Ascending aorta (tissue), 2 donors: ENCODE data around the gene RGMA. TPM values are rescaled to one million over a fixed set of nuclear protein-coding genes. Genes with fewer than 3 reads are reported as not detected.

Experiments
- DNase-seq, 2 donors: peaks; one replicate each; pipeline ENCODE4 v3.0.0-alpha.2; 2019; ENCODE audit warnings: low spot score in 2 of 2
- H3K27ac ChIP-seq, 2 donors: fragments of 200-600 bp; sonication (generic); one replicate each; pipeline ENCODE4 v1.5.1; 2016 to 2017; ENCODE audit warnings: mild to moderate bottlenecking in 1 of 2
- H3K27me3 ChIP-seq: fragments of 200-600 bp; sonication (generic); one replicate; pipeline ENCODE4 v1.5.1; 2017
- H3K36me3 ChIP-seq, 2 donors: fragments of 200-600 bp; sonication (generic); one replicate each; pipeline ENCODE4 v1.5.1; 2016
- H3K4me1 ChIP-seq, 2 donors: fragments of 200-600 bp; sonication (generic); one replicate each; pipeline ENCODE4 v1.5.1; 2016 to 2017; ENCODE audit warnings: mild to moderate bottlenecking in 1 of 2
- H3K4me3 ChIP-seq, 2 donors: fragments of 200-600 bp; sonication (generic); one replicate each; pipeline ENCODE4 v1.5.1; 2016 to 2017; ENCODE audit warnings: mild to moderate bottlenecking in 1 of 2
- H3K9me3 ChIP-seq, 2 donors: fragments of 200-600 bp; sonication (generic); one replicate each; pipeline ENCODE4 v1.5.1; 2016
- CTCF ChIP-seq, 3 experiments: fragments of 200-600 bp in 2 of 3; fragments of 450-650 bp in 1 of 3; sonication (generic) in 2 of 3; IDR thresholded peaks; one replicate each; pipeline ENCODE4 v1.5.1; 2016 to 2019; ENCODE audit warnings: antibody characterized with exemption in 3 of 3, mild to moderate bottlenecking in 1 of 3, moderate library complexity in 1 of 3
- intact Hi-C: fragments of 100-400 bp; cut with DNase I; formaldehyde crosslinking; loops from one replicate; pipeline ENCODE4 v1.15.1; 2023
- total RNA-seq: library from RNA; depleted of rRNA; stranded (reverse); fragments of >200 nt; gene quantifications from one replicate; pipeline ENCODE4 v1.1.0, GENCODE V29; 2016

RGMA gene
- total RNA-seq, 1 donor from 2014 or later: 76.7 TPM

GRCh38 chr15:93121973-93122910 lies 33.2 kb upstream of the RGMA start:
- Histone ChIP-seq H3K9me3 (no peaks in the 10 kb centered on the region), H3K4me3 (no peak overlapping the region), H3K27me3 (no peaks in the 10 kb centered on the region), H3K4me1 (no peaks in the 10 kb centered on the region), H3K36me3 (no peaks in the 10 kb centered on the region), H3K27ac (no peak overlapping the region)
- intact Hi-C loops: no loop called here
- DNase-seq: no peak
- no peak for TF ChIP-seq CTCF (IDR thresholded peaks at IDR 0.05)

GRCh38 chr15:93121107-93121506 lies 32.1 kb upstream of the RGMA start:
- Histone ChIP-seq H3K27me3 (no peaks in the 10 kb centered on the region), H3K27ac (no peak overlapping the region), H3K36me3 (no peaks in the 10 kb centered on the region), H3K4me1 (no peaks in the 10 kb centered on the region), H3K4me3 (no peak overlapping the region), H3K9me3 (no peaks in the 10 kb centered on the region)
- no peak for DNase-seq
- intact Hi-C loops: no loop called here
- TF ChIP-seq CTCF (IDR thresholded peaks at IDR 0.05): no peak

GRCh38 chr15:93118904-93119303 lies 29.9 kb upstream of the RGMA start:
- Histone ChIP-seq H3K27ac (no peak overlapping the region), H3K4me3 (no peak overlapping the region), H3K27me3 (no peaks in the 10 kb centered on the region), H3K9me3 (no peaks in the 10 kb centered on the region), H3K4me1 (no peaks in the 10 kb centered on the region), H3K36me3 (no peaks in the 10 kb centered on the region)
- no peak for TF ChIP-seq CTCF (IDR thresholded peaks at IDR 0.05)
- intact Hi-C loops: no loop called here
- DNase-seq: no peak

- intact Hi-C loops: no loop called here
- TF ChIP-seq CTCF (IDR thresholded peaks at IDR 0.05): no peak
- H3K4me3 ChIP-seq: no peak overlapping the region
- H3K9me3 ChIP-seq: no peaks in the 10 kb centered on the region
- H3K36me3 ChIP-seq: no peaks in the 10 kb centered on the region
- DNase-seq: no peak
- H3K27me3 ChIP-seq: no peaks in the 10 kb centered on the region
- H3K4me1 ChIP-seq: no peaks in the 10 kb centered on the region
- H3K27ac ChIP-seq: no peak overlapping the region
These were observed 22.4 kb upstream of the RGMA start for GRCh38 chr15:93111451-93111850.

GRCh38 chr15:93110502-93111040 lies 21.6 kb upstream of the RGMA start:
- no peaks in the 10 kb centered on the region for H3K9me3 ChIP-seq
- intact Hi-C loops: no loop called here
- TF ChIP-seq CTCF (IDR thresholded peaks at IDR 0.05): no peak

More at GRCh38 chr15:93110502-93111040, 21.6 kb upstream of the RGMA start:
- H3K4me3 ChIP-seq: no peak overlapping the region
- H3K27ac ChIP-seq: no peak overlapping the region
- no peaks in the 10 kb centered on the region for H3K36me3 ChIP-seq
- no peaks in the 10 kb centered on the region for H3K27me3 ChIP-seq
- no peaks in the 10 kb centered on the region for H3K4me1 ChIP-seq
- no peak for DNase-seq
